Activated naive CD4-positive, alpha-beta T cell treated with anti-CD3 and anti-CD28 coated beads, Interleukin-2, amount 50 U/mL, for 72 hours (primary cell): ENCODE data around the gene FBXW10. TPM values are rescaled to one million over a fixed set of nuclear protein-coding genes. Genes with fewer than 3 reads are reported as not detected.
"Not testable (repeated sequence)": the region's sequence is repeated elsewhere in the genome, so short reads cannot be mapped to it uniquely, and the experiment has no call there.

ENCODE experiments used
- ATAC-seq, 2 donors: fragments of 150-1000 bp; cut with Tn5 transposase; 2 replicates each; pipeline ENCODE4 v1.10.0; 2021; ENCODE audit warnings: mild to moderate bottlenecking in 2 of 2, moderate library complexity in 2 of 2
- DNase-seq, 2 donors: peaks; one replicate each; pipeline ENCODE4 v3.0.0; 2021 to 2022; ENCODE audit warnings: low spot score in 2 of 2
- H3K27ac Mint-ChIP-seq, 2 donors: one replicate each; pipeline ENCODE4 v1.8.0; 2022; ENCODE audit warnings: mild to moderate bottlenecking in 2 of 2, mixed read lengths in 2 of 2
- H3K36me3 Mint-ChIP-seq, 2 donors: one replicate each; pipeline ENCODE4 v1.8.0; 2022; ENCODE audit warnings: mixed read lengths in 2 of 2
- H3K9me3 Mint-ChIP-seq, 2 donors: one replicate each; pipeline ENCODE4 v1.8.0; 2022; ENCODE audit warnings: mixed read lengths in 2 of 2
- total RNA-seq, 2 donors: library from RNA; stranded (reverse); gene quantifications; one replicate each; pipeline ENCODE4 v1.2.3, GENCODE V29; 2022

The FBXW10 gene
- total RNA-seq, 2 donors from 2014 or later = not detected

- not testable (repeated sequence) for H3K27ac Mint-ChIP-seq, H3K9me3 Mint-ChIP-seq, DNase-seq, H3K36me3 Mint-ChIP-seq, ATAC-seq
These were observed 51.0 kb downstream of the FBXW10 start for GRCh38 chr17:18794841-18795240.

DNA sequence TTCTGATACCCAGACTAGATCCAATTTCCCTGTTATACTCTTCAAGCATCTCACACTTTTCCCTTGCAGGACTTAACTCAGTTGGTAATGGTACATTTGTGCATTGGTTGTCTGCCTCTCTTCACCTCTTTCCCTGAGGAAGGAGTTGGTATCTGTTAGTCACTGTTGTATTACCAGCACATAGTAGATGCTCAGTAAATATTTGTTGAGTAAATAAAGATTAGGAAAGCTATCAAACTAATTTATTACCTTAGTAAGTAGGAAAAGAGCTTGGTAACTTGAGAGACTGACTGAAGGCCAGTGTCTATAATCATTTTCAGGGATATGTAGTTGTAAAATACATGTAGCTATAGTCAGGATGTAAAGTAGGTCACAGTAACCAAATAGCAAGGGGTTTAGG lies 53.0 kb downstream of the FBXW10 start:
- H3K36me3 Mint-ChIP-seq, H3K9me3 Mint-ChIP-seq, DNase-seq, ATAC-seq, H3K27ac Mint-ChIP-seq: not testable (repeated sequence)

- not testable (repeated sequence) for H3K27ac Mint-ChIP-seq, DNase-seq, H3K9me3 Mint-ChIP-seq, H3K36me3 Mint-ChIP-seq, ATAC-seq
These were observed 59.8 kb downstream of the FBXW10 start for GRCh38 chr17:18803458-18804245.

DNA sequence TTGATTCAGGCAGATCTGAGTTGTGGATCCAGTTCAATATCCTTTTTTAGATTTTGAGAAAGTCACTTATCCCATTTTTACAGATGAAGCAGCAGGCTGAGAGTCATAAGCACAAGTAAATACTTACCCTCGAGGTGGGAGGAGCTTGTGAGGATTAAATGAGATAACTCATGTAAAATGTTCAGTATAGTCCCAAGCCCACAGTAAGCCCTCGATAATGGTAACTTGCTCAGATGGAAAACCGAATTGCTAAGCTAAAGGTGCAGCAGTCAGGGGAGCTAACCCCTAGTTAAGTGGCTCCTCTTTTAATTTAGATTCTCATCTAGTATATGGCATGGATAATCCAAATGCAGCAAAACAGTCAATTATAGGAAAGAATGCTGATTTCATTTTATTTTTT lies 72.1 kb downstream of the FBXW10 start:
- H3K27ac Mint-ChIP-seq, DNase-seq, H3K9me3 Mint-ChIP-seq, ATAC-seq, H3K36me3 Mint-ChIP-seq: not testable (repeated sequence)

GRCh38 chr17:18816489-18817371 lies 72.9 kb downstream of the FBXW10 start:
- not testable (repeated sequence) for H3K36me3 Mint-ChIP-seq, H3K9me3 Mint-ChIP-seq, H3K27ac Mint-ChIP-seq
- ATAC-seq = peak; percentile 63 to 81
- DNase-seq = peak in 1 of 2 donors; percentile 56

GRCh38 chr17:18821430-18821829 lies 77.6 kb downstream of the FBXW10 start:
- not testable (repeated sequence) for ATAC-seq, H3K36me3 Mint-ChIP-seq, H3K27ac Mint-ChIP-seq, DNase-seq, H3K9me3 Mint-ChIP-seq

- ATAC-seq, H3K36me3 Mint-ChIP-seq, DNase-seq, H3K27ac Mint-ChIP-seq, H3K9me3 Mint-ChIP-seq: not testable (repeated sequence)
These were observed 83.8 kb downstream of the FBXW10 start for GRCh38 chr17:18827613-18828012.

Other genes starting within 250 kb of the FBXW10 start
- not detected for gene TBC1D28, start 99.7 kb upstream of the FBXW10 start, total RNA-seq
- 1 to 10 TPM; 2.1 to 4.6 TPM for gene FOXO3B, start 61.7 kb upstream of the FBXW10 start, total RNA-seq
- 10 to 100 TPM; 23.4 to 27.3 TPM for gene TVP23B, start 37.1 kb downstream of the FBXW10 start, total RNA-seq
- gene PRPSAP2, start 114.1 kb downstream of the FBXW10 start, total RNA-seq = 10 to 100 TPM; 28.1 to 45.4 TPM
- gene SLC5A10, start 208.1 kb downstream of the FBXW10 start, total RNA-seq = not detected